ENCODE data around the gene PRCC.
"Not testable (repeated sequence)": the region's sequence is repeated elsewhere in the genome, so short reads cannot be mapped to it uniquely, and the experiment has no call there.

PRCC gene

GRCh38 chr1:156760796-156761104 lies 6.6 kb upstream of the PRCC start:
- DNase-seq (ENCODE audit: low read depth), result no peak

GRCh38 chr1:156765136-156765535 lies 2.2 kb upstream of the PRCC start:
- not testable (repeated sequence) for DNase-seq (ENCODE audit: low read depth)

GRCh38 chr1:156765666-156766065 lies 1.7 kb upstream of the PRCC start:
- DNase-seq (ENCODE audit: low read depth), result no peak

DNA sequence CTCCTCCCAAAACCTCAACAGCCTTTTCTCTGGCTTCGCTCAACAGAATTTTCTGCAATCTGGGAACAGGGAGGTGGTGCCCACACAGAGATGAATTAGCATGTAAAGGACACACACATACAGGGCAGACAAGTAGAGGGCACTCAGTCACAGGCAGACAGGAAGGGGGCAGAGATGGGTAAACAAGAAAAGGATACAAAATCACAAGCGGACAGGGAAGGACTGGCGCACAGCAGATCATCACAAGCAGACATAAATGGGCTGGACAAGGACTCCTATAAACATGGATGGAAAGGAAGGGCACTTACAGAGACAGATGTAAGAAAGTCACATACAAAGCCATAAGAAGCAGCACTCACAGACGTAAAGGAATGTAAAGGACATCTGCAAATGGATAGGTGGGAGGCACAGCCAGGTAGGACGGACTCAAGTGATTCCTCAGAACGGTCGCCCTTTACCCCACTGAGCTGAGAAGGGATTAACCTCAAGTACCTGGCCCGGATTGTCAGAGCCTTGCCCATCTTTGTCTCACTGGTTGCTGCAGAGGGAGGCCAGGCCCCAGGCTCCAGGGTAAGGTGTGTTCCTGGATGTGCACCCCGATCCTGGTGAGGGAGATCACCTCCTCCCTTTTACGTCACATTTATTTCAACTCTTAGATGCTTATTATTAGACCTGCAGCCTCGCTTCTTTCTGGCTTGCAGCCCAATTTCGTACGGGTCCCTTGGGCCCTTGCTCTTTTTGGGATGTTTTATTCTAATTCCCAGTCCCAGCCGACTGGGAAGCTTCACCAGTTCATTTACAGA lies 836 bp upstream of the PRCC start:
- no peak for DNase-seq (ENCODE audit: low read depth)

DNA sequence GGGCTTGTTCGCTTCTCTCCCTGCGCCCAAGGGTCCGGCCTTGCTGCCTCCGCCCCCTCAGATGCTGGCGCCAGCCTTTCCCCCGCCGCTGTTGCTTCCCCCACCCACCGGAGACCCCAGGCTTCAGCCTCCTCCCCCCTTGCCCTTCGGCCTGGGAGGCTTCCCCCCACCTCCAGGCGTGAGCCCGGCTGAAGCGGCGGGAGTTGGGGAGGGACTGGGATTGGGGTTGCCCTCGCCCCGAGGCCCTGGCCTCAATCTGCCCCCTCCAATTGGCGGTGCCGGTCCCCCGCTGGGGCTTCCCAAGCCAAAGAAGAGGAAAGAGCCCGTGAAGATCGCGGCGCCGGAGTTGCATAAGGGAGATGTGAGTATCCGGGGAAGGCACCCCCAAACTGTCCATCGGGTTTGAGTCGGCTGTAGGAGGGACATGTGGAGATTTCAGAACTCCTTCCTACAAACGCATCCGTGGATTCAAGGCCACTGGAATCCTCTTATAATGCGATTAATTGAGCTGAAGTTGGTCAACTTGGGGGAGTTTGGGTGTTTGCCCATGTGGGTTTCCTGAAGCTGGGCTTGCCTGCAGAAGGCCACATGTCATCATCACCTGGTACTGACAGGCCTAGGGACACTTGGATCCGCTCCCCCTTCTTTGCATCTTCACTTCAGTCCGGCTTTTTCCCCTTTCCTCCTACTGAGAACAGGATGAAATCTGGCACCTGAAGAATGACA lies 707 bp downstream of the PRCC start:
- no peak for DNase-seq (ENCODE audit: low read depth)

DNA sequence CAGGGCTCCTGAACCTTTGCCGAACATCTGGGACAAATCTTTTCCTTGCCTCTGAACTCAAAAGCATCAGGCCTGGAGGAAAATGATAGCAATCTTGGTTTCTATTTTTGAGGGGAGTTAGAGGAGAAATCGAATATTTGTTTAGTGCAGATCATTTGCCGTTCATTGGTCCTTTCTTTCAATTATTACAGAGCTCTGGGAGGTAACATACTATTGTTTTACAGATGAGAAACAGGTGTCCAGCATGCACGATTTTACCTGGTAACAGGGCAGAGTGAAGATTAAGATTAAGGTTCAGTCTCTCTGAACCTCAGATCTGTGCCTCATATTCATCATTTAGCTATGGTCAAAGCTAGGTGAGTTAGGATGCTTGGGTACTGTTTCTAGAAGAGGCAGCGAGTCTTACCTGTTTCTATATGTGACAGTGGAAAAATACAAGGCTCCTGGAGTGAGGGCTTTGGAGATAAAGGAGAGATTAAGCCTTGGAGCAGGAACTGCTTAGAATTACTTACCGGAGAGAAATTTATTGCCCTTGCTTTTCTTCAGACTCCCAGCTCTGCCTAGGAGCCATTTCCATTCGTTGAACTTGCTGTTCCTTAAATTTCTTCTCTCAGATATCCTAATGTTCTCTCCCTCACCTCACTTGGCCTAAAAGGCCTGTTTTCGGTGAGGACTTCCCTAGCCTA lies 1.4 kb downstream of the PRCC start:
- no peak for DNase-seq (ENCODE audit: low read depth)

- DNase-seq (ENCODE audit: low read depth), result no peak
Measured at GRCh38 chr1:156772222-156772621, 4.9 kb downstream of the PRCC start.

DNA sequence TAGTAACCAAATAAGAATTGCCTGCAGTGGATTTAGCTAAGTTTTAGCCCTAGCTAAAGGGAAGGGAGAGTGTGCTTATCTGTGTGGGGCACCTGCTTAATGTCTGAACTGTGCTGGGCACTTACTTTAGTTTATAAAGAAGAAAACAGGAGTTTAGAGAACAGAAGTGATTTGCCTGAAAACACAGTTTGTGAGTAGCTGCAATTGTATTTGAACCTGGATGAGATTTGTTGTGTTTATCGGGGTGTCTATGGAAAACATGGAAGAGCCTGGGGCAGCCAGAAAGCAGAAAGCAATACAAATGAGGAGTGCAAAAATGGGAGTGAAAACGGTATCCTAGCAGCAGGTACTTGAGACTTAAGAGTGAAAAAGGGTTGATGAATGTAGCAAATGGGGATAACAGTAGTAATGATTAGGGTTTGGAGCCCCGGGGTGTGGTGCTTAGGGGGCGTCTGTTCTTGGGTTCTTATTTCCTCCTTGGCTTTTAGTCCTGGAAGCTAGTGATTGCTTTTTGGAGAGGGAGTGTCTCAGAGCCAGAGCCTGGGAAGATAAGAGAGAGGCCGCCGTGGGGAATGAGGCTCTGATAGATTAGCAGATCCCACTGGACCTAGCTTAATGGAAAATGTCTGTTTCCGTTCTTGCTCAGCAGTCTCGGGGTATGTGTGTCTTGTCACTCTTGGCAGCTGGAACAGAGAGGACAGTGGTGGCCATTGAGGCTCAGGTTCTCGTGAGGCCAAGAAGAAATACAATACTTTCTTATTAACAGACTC lies 5.6 kb downstream of the PRCC start:
- DNase-seq (ENCODE audit: low read depth), result no peak

GRCh38 chr1:156773607-156774006 lies 6.3 kb downstream of the PRCC start:
- DNase-seq (ENCODE audit: low read depth), result no peak

GRCh38 chr1:156775799-156776198 lies 8.5 kb downstream of the PRCC start:
- DNase-seq (ENCODE audit: low read depth), result no peak

- no peak for DNase-seq (ENCODE audit: low read depth)
Measured at GRCh38 chr1:156776942-156777341, 9.6 kb downstream of the PRCC start.

DNA sequence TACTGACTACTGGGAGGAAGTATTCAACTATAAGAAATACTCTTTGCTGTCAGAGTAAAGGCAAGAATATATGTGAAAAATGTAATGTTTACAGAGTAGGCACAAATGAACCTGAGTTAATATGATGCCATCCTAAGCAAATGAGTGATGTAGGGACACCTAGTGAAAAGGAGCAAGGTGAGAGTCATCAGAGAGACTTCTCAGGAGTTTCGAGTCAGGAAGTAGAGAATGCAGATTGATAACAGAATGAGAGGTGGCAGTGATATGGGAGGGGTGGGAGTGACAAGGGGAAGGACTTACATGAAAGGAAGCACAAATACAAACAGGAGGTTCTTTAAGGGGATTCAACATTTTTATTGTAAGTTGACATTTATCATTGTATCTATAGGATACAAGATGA lies 10.2 kb downstream of the PRCC start:
- DNase-seq (ENCODE audit: low read depth), result no peak

- DNase-seq (ENCODE audit: low read depth), result no peak
Measured at GRCh38 chr1:156781585-156782186, 14.4 kb downstream of the PRCC start.

DNA sequence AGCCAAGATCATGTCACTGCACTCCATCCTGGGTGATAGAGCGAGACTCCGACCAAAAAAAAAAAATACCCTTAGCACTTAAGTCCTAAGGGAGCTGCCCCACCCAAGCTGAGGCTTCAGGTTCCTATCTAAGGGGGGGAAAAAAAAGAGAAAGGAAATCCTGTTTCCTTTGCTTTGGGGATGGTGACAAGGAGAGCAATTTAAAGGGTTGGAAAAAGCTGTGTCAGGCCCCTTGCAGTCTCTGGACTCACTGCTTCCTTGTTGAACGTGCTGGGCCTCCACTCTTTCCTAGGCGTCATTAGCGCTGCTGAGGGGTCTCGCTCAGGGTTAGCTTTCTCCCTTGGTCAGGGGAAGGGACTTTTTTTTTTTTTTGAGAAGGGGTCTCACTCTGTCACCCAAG lies 18.1 kb downstream of the PRCC start:
- no peak for DNase-seq (ENCODE audit: low read depth)

- no peak for DNase-seq (ENCODE audit: low read depth)
Measured at GRCh38 chr1:156786640-156787039, 19.3 kb downstream of the PRCC start.

DNA sequence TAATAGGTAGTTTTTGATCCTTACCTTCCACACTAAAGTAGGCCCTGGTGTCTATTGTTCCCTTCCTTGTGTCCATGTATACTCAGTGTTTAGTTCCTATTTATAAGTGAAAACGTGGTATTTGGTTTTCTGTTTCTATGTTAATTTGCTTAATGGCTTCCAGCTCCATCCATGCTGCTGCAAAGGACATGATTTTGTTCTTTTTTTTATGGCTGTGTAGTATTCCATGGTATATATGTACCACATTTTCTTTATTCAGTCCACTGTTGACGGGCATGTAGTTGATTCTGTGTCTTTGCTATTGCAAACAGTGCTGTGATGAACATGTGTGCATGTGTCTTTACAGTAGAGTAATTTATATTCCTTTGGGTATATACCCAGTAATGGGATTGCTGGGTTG lies 20.8 kb downstream of the PRCC start:
- no peak for DNase-seq (ENCODE audit: low read depth)

DNA sequence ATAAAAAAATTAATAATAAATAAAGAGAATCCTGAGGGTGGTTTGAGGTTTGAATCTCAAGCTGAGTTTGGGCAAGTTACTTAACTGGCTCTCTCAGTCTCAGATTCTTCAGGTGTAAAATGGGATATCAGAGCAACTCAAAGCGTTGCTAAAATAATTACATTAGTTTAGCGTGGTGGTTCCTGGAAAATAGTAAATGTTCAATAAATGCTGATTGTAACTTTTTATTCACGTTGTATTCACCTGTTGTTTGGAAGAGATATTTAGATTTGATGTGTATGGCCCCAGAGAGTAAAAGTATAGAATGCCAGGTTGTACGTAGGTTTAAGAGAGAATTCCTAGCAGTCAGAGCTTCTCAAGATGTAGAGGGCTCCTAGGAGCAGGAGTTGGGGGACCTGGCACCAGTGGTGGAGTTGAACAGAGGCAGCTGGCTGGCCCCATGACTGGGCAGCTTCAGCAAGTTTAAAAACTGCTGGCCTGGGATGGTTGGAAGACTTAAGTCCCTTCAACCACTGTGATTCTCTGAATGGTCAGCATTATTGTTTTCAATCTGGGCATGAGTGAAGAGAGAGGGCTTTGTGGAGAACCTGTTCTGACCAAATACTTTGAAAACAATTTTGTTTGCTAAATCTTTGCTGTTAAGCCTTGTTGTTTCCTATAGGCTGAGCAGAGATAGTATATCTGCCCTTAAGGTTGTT lies 22.4 kb downstream of the PRCC start:
- DNase-seq (ENCODE audit: low read depth), result no peak

GRCh38 chr1:156794506-156795373 lies 27.4 kb downstream of the PRCC start:
- no peak for DNase-seq (ENCODE audit: low read depth)

DNA sequence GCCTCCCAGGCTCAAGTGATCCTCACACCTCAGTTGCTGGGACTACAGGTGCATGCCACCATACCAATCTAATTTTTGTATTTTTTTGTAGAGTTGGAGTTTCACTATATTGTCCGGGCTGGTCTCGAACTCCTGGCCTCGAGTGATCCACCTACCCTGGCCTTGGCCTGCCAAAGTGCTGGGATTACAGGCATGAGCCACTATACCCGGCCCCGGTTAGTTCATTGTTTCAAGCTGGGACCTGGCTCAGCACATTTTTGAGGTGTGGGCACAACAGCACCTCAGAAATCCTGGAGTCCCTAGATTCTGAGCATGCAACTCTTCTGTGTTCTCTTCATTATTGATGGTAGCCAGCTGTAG lies 28.0 kb downstream of the PRCC start:
- DNase-seq (ENCODE audit: low read depth), result no peak

DNA sequence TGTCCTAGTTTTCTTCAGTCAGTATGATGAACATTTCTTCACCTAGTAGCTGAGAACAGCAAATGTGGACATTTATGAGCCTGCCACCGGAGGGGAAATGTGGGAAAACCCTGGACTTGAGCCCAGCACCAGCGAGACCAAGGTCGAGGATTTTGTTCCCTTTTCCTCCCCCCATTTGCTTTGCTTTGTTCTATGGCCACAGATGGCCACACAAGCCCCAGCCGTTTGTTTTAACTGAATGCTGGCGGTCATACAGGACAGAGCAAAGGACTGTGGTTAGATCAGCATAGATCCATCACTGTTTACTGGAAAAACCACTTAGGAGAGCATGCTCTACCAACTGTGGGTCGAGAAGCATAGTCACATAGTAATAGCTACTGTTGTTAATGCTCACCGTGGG lies 28.5 kb downstream of the PRCC start:
- DNase-seq (ENCODE audit: low read depth), result no peak

Measured in activated T-helper 1 cell treated with Interleukin-2 at 50 U/mL for 16 hours (primary cell).